C4-2B (cell line): Measurements from ENCODE around the gene ZNF385B.

Source experiments
- CTCF ChIP-seq: fragments of 450-650 bp; conservative IDR thresholded peaks from 2 replicates; pipeline ENCODE4 v1.5.1; 2017; ENCODE audit warnings: mild to moderate bottlenecking
- ZFX ChIP-seq: fragments of 450-650 bp; IDR thresholded peaks from 2 replicates; pipeline ENCODE4 v1.6.1; 2017

- TF ChIP-seq CTCF (no peak), ZFX (no peak)
Observed at GRCh38 chr2:179701524-179702110, 159.8 kb downstream of the ZNF385B start.
